Mesothelial cell of epicardium (in vitro differentiated cells): ENCODE data around the gene TTBK2. TPM values are rescaled to one million over a fixed set of nuclear protein-coding genes. Genes with fewer than 3 reads are reported as not detected.
A peak's percentile ranks its signal among the peaks of the same experiment; 100 is the strongest.

ENCODE experiments used
- DNase-seq, 2 experiments: peaks; one replicate each; pipeline ENCODE4 v3.0.0; 2021; ENCODE audit warnings: low spot score in 2 of 2; ENCODE audit not compliant: unreplicated experiment in 2 of 2
- H3K27ac Mint-ChIP-seq: 2 replicates; pipeline ENCODE4 v1.8.0; 2021; ENCODE audit warnings: mixed read lengths
- H3K27me3 Mint-ChIP-seq: 2 replicates; pipeline ENCODE4 v1.8.0; 2021; ENCODE audit warnings: low read depth, mixed read lengths
- H3K36me3 Mint-ChIP-seq: 2 replicates; pipeline ENCODE4 v1.8.0; 2021; ENCODE audit warnings: mixed read lengths
- H3K4me1 Mint-ChIP-seq: 2 replicates; pipeline ENCODE4 v1.8.0; 2021; ENCODE audit warnings: mixed read lengths
- H3K4me3 Mint-ChIP-seq: 2 replicates; pipeline ENCODE4 v1.8.0; 2021; ENCODE audit warnings: mild to moderate bottlenecking, moderate library complexity, mixed read lengths
- H3K9me3 Mint-ChIP-seq: 2 replicates; pipeline ENCODE4 v1.8.0; 2021; ENCODE audit warnings: mixed read lengths
- CTCF ChIP-seq: fragments of 200-600 bp; sonication (generic); IDR thresholded peaks from one replicate; pipeline ENCODE4 v1.5.0; 2021; ENCODE audit warnings: antibody characterized with exemption; ENCODE audit not compliant: unreplicated experiment
- total RNA-seq: library from RNA; stranded (reverse); gene quantifications from 3 replicates; pipeline ENCODE4 v1.2.1, GENCODE V29; 2021

Gene TTBK2
- total RNA-seq, 1 donor from 2014 or later: 21.1 TPM

- H3K4me3 Mint-ChIP-seq: no peak overlapping the region
- no peak for DNase-seq
- H3K4me1 Mint-ChIP-seq: no peaks in the 10 kb centered on the region
- TF ChIP-seq CTCF: no peak
- no peaks in the 10 kb centered on the region for H3K27me3 Mint-ChIP-seq
- peaks cover 3% of the 10 kb centered on the region for H3K36me3 Mint-ChIP-seq
- peaks cover 8% of the 10 kb centered on the region for H3K9me3 Mint-ChIP-seq
- no peak overlapping the region for H3K27ac Mint-ChIP-seq
Observed at GRCh38 chr15:42879443-42879842, 41.1 kb downstream of the TTBK2 start.

GRCh38 chr15:42876224-42876623 is 44.4 kb downstream of the TTBK2 start:
- Mint-ChIP-seq H3K9me3 (no peaks in the 10 kb centered on the region), H3K27ac (no peak overlapping the region)

GRCh38 chr15:42868683-42869082 is 51.9 kb downstream of the TTBK2 start:
- no peak for DNase-seq
- no peak for TF ChIP-seq CTCF
- Mint-ChIP-seq H3K9me3 (peaks cover 5% of the 10 kb centered on the region), H3K36me3 (peaks cover 20% of the 10 kb centered on the region), H3K4me3 (no peak overlapping the region), H3K27ac (no peak overlapping the region), H3K4me1 (no peaks in the 10 kb centered on the region), H3K27me3 (no peaks in the 10 kb centered on the region)

More at GRCh38 chr15:42876224-42876623, 44.4 kb downstream of the TTBK2 start:
- no peak for DNase-seq
- H3K36me3 Mint-ChIP-seq: no peaks in the 10 kb centered on the region
- H3K4me1 Mint-ChIP-seq: no peaks in the 10 kb centered on the region
- no peaks in the 10 kb centered on the region for H3K27me3 Mint-ChIP-seq
- TF ChIP-seq CTCF: no peak
- H3K4me3 Mint-ChIP-seq: no peak overlapping the region

GRCh38 chr15:42863572-42864239 is 56.9 kb downstream of the TTBK2 start:
- Mint-ChIP-seq H3K4me3 (no peak overlapping the region), H3K27me3 (no peaks in the 10 kb centered on the region), H3K27ac (no peak overlapping the region), H3K9me3 (peaks cover 29% of the 10 kb centered on the region), H3K4me1 (peaks cover 8% of the 10 kb centered on the region), H3K36me3 (peaks cover 44% of the 10 kb centered on the region)
- no peak for TF ChIP-seq CTCF
- DNase-seq: no peak

- no peak overlapping the region for H3K4me3 Mint-ChIP-seq
- no peaks in the 10 kb centered on the region for H3K27me3 Mint-ChIP-seq
- H3K27ac Mint-ChIP-seq: peak overlapping the region; percentile 79
- H3K9me3 Mint-ChIP-seq: peaks cover 34% of the 10 kb centered on the region
- peaks cover 37% of the 10 kb centered on the region for H3K36me3 Mint-ChIP-seq
- peaks cover 14% of the 10 kb centered on the region for H3K4me1 Mint-ChIP-seq
- DNase-seq: no peak
- no peak for TF ChIP-seq CTCF
Observed at GRCh38 chr15:42858999-42859789, 61.4 kb downstream of the TTBK2 start.
